Right atrium auricular region (tissue), 2 donors: ENCODE measurements around the gene PHACTR1. TPM values are rescaled to one million over a fixed set of nuclear protein-coding genes. Genes with fewer than 3 reads are reported as not detected.

Experiments used
- DNase-seq: peaks from one replicate; pipeline ENCODE4 v3.0.0-alpha.2; 2019; ENCODE audit warnings: low spot score
- H3K27ac ChIP-seq, 2 donors: fragments of 200-600 bp; sonication (generic); 1 replicate in 1 of 2; 2 replicates in 1 of 2; pipeline ENCODE4 v1.5.1; 2016 to 2019
- H3K27me3 ChIP-seq, 2 donors: fragments of 200-600 bp; sonication (generic); one replicate each; pipeline versions ENCODE4 v1.5.1 to v1.6.0; 2017 to 2019
- H3K36me3 ChIP-seq: fragments of 200-600 bp; sonication (generic); one replicate; pipeline ENCODE4 v1.5.1; 2016
- H3K4me1 ChIP-seq, 2 donors: fragments of 200-600 bp; sonication (generic); one replicate each; pipeline versions ENCODE4 v1.5.1 to v1.6.0; 2017 to 2019
- H3K4me3 ChIP-seq, 2 donors: fragments of 200-600 bp; sonication (generic); 1 replicate in 1 of 2; 2 replicates in 1 of 2; pipeline ENCODE4 v1.5.1; 2017 to 2019; ENCODE audit warnings: mild to moderate bottlenecking in 1 of 2, moderate library complexity in 1 of 2
- H3K9me3 ChIP-seq, 2 donors: fragments of 200-600 bp; sonication (generic); one replicate each; pipeline ENCODE4 v1.5.1; 2019
- CTCF ChIP-seq, 2 donors: fragments of 200-600 bp; sonication (generic); IDR thresholded peaks; one replicate each; pipeline ENCODE4 v1.5.1; 2019; ENCODE audit warnings: antibody characterized with exemption in 2 of 2
- total RNA-seq, 2 donors: library from RNA; depleted of rRNA; stranded (reverse); fragments of >200 nt; gene quantifications; one replicate each; pipeline ENCODE4 v1.1.0, GENCODE V29; 2016

Gene PHACTR1
- total RNA-seq, 2 donors from 2014 or later: 19.1 to 46.0 TPM

- Histone ChIP-seq H3K36me3 (no peaks in the 10 kb centered on the region), H3K4me3 (no peak overlapping the region), H3K27ac (no peak overlapping the region), H3K4me1 (no peaks in the 10 kb centered on the region), H3K9me3 (no peaks in the 10 kb centered on the region), H3K27me3 (no peaks in the 10 kb centered on the region)
- no peak for TF ChIP-seq CTCF (IDR thresholded peaks at IDR 0.05)
- no peak for DNase-seq
Measured at GRCh38 chr6:12873691-12874090, 157.1 kb downstream of the PHACTR1 start.

GRCh38 chr6:12875051-12875450 lies 158.5 kb downstream of the PHACTR1 start:
- H3K27me3 ChIP-seq: no peaks in the 10 kb centered on the region
- no peak for TF ChIP-seq CTCF (IDR thresholded peaks at IDR 0.05)
- DNase-seq: no peak
- H3K36me3 ChIP-seq: no peaks in the 10 kb centered on the region
- H3K4me1 ChIP-seq: no peaks in the 10 kb centered on the region
- no peak overlapping the region for H3K4me3 ChIP-seq
- H3K27ac ChIP-seq: no peak overlapping the region
- no peaks in the 10 kb centered on the region for H3K9me3 ChIP-seq

GRCh38 chr6:12878741-12879140 lies 162.2 kb downstream of the PHACTR1 start:
- Histone ChIP-seq H3K4me1 (no peaks in the 10 kb centered on the region), H3K36me3 (no peaks in the 10 kb centered on the region), H3K9me3 (no peaks in the 10 kb centered on the region), H3K4me3 (no peak overlapping the region), H3K27ac (no peak overlapping the region), H3K27me3 (no peaks in the 10 kb centered on the region)
- no peak for TF ChIP-seq CTCF (IDR thresholded peaks at IDR 0.05)
- DNase-seq: no peak

- H3K4me1 ChIP-seq: no peaks in the 10 kb centered on the region
- no peak overlapping the region for H3K4me3 ChIP-seq
- H3K27ac ChIP-seq: no peak overlapping the region
- H3K27me3 ChIP-seq: no peaks in the 10 kb centered on the region
- no peaks in the 10 kb centered on the region for H3K9me3 ChIP-seq
- H3K36me3 ChIP-seq: no peaks in the 10 kb centered on the region
- DNase-seq: no peak
- no peak for TF ChIP-seq CTCF (IDR thresholded peaks at IDR 0.05)
Measured at GRCh38 chr6:12882761-12883290, 166.3 kb downstream of the PHACTR1 start.

- Histone ChIP-seq H3K36me3 (no peaks in the 10 kb centered on the region), H3K27ac (no peak overlapping the region), H3K27me3 (no peaks in the 10 kb centered on the region), H3K4me1 (no peaks in the 10 kb centered on the region), H3K9me3 (no peaks in the 10 kb centered on the region), H3K4me3 (no peak overlapping the region)
- DNase-seq: no peak
- TF ChIP-seq CTCF (IDR thresholded peaks at IDR 0.05): no peak
Measured at GRCh38 chr6:12884983-12885382, 168.4 kb downstream of the PHACTR1 start.
